HG03025 (cell line): ENCODE results near the gene UTP11.

ENCODE experiments used
- ATAC-seq: cut with Tn5 transposase; IDR thresholded peaks from one replicate; pipeline ENCODE4 v1.9.1; 2021; ENCODE audit warnings: mild to moderate bottlenecking, moderate library complexity; ENCODE audit not compliant: unreplicated experiment, low FRiP score

The UTP11 gene

DNA sequence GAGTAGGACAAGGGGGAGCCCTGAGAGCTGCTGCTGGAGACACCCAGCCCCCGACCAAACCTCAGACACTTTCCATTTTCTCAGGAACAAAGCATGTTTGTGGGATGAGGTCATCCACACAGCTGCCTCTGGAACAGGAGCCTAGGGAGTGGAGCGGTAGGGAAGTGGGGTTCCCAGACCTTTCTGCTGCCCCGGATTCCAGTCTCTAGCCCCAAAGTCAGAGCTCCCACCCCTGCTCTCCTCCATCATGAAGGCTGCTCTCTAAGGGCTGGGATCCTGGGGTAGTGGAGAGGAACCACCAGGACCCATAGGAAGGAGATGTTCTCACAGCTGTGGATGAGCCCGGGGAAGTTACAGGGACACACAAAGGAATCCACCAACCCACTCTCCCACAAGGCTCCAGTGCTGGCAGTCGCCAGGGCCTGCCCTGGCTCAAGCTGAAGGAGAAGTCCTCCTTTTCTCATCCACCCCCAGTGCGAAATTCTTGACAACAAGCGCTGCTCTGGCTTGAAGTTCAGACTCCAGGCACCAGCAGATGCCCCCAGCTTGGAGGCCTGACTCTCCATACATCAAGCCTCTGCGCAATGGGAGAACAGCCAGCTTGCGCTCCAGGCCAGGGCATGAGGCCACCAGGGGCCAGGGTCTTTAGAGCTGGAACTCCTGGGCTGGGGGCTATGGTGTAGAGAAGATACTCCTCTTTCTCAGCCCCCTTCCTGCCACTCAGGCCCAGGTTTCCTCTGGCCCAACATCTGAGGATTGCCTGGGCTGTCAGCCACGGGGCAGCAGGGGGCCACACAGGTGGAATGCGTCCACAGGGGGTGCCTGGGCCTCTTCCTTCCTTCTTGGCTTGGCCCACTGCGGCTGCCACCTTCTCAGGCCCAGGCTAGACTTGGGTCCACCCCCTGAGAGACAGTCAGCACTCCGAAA lies 11.7 kb upstream of the UTP11 start:
- no peak for ATAC-seq

DNA sequence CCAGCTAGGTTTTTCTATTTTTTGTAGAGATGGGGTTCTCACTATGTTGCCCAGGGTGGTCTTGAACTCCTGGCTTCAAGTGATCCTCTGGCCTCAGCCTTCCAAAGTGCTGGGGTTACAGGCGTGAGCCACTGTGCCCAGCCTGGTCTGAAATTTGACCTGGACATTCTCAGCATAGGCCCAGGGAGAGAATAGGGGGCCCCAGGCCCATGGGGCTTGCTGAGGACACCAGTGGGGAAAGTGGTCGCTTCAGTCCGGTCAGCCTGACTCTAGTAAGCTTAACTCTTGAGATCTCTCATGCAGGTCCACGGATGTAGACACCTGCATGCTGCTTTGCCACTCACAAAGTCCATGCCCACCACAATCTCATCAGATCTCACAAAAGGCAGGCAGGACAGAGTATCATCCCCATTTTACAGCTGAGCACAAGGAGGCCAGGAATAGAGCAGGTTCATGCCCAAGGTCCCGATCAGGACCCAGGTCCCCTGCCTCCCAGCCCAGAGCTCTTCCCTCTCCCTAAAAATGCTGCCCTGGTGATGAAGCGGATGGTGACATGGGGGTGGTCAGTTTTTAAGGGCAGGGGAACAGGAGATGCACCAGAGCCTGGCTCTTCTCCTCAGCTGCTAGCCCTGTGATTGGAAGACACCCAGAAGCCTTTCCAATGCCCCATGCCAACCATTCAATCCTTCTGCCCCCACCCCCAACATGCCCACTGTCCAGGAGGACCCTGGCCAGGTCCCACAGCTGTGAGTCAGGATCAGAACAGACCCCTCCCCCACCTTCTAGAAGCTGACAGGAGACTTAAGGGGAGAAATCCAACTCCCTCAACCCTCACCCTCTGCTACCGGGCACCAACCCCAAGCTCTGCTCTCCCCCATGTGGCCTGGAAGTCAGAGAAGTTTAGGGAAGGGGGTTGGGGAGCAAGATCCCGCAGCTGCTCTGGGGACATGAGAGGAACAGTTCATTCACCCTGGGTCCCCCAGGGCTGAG lies 9.0 kb upstream of the UTP11 start:
- no peak for ATAC-seq

DNA sequence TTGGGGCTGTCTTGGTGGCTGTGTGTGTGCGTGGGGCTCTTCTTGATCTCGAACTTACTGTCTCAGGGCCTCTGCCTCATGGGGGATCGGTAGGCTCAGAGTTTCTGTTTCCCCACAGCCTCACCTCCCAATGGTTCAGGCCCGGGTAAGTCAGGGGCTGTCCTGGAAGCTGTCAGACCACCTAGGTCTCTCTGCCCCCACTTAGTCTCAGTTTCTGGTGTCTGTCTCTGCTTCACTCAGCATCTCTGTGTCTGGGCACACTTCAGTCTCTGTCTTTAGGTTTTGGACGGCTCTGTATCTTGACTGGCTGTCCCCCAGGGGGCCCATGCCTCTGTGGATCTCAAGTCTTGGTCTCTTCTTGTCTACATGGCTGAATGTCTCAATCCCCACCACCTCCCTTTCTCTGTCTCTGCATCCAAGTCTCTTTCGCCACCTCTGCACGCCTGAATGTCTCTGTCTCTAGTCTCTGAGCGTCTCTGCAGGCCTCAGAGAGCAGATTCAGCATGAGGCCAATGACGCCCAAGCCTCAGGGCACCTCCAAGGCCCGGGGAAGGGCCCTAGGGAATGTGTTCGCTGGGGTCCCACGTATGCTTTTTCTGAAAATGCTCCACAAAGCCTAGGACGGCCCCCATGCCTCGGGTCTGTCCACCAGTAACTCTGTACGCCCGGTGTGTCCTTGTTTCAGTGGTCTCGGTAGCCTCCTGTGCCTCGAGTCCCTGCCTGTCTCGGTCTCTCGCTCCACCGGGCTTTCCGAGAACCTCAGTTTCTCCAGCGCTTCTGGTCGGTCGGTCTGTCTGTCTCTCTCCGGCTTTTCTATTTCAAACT lies 8.0 kb upstream of the UTP11 start:
- ATAC-seq, result no peak

DNA sequence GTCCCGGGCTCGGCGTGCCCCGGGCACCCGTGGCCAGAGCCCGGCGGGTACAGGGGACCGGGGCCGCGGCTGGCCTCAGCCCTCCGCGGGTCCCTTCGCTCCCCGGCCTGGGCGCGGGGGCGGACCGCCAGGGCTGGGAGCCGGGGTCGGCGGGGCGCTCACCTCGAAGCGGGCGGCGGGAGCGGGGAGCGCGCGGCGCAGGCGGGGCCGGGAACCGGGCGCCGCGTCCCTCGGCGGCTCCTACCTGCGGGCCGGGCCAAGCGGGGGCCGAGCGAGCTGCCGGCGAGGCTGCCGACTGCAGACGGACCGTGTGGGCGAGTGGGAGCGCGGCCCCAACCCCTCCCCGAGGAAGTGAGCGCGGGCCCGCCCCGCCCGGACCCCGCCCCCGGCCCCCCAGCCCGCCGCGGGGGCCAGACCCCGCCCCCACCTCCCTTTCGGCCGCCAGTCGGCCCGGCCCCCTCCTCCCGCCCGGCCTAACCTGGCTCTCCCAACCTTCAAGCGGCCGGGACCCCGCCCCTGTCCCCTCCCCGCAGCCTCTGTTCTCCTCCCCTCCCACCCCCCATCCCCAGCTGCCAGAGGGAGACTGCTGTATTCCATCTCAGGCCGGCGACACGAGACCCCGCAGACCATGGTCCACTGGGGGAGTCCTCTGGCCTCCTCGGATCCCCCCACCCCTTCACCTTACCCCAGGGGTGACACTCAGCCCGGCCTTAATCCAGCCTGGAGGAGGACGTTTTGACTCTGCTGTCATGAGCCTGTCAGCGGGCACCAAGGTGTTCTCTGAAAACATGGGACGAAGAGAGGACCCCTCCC lies 7.1 kb upstream of the UTP11 start, which contains the start of gene FHL3:
TSS of gene FHL3 (minus strand) at position 320 of the 813 bp plus-strand sequence. CDS start 6,102 bp downstream, outside the sequence.
- ATAC-seq, result no peak

DNA sequence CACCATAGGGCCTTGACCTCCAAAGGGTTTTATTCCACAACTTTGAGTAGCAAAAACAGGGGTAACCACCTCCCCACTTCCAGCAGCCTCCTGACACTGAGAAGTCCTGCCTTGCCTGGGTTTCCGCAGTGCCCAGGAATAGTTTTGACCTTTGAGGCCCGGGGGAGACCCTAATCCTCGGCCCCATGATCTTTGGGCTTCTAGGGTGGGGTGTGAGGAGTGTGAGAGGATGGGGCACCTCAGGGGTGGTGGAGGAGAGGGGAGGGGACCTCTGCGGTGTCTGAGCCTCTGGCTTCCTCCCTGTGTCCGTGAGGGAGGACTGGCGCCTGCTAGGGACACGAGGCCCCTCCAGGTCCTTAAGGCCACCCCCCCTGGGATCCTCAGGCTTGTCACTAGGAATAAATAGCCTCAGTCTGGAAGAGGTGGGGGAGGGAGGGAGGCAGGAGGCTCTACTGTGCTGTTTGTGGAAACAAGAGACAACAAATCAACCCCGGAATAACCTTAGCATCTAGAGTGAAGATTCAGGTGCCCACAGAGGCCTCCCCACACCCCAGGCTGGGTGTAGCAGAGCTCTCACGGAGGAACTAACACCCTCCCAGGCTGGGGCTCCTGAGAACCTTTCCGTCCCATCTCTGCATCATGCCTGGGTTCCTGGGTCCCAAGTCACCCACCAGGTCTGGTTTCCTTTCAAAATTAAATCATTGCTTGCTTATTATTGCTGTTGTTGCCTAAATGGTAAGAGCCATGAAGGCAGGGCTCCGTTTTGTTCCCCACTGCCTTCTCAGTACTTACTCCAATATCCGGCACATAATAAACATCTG lies 6.3 kb upstream of the UTP11 start:
- ATAC-seq, result no peak

DNA sequence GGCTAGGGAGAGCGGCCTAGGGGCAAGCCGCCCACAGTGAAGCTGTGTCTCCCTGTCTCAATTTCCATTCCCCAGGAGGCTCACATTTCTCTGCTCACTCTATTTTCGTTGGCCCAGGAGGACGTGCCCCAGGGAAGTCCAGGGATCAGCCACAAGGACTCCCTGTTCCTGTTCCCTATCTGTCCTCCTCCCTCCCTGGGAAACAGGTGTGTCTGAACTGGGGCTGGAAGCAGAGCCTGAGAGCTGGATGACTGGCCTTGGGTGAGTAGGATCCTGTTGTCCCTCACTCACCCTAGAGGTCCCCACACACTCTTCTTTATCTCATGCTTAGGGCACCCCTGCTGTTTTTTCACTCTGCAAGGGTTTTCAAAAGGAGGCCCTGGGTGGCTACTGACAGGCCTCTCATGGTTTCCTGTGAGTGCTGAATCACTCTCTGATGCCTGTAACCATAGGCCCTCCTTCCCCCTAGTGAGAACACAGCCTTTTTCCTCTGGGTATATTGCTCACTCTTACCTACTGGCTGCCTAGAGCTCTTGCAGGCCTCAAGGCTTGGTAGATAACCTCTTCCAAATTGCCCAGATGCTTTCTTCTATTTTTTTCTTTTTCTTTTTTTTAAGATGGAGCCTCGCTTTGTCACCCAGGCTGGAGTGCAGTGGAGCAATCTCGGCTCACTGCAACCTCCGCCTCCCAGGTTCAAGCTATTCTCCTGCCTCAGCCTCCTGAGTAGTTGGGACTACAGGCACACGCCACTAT lies 3.3 kb upstream of the UTP11 start:
- no peak for ATAC-seq

DNA sequence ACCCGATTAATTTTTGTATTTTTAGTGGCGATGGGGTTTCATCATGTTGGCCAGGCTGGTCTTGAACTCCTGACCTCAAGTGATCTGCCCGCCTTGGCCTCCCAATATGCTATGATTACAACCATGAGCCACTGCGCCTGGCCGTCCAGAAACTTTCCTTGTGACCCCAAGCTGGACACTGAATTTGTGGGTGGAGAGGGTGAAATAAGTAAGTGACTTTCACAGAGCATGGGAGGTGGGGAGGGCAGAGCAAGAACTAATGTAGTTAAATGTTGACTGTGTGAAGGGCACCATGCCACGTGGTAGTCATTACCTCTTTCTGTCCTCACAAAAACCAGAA lies 2.7 kb upstream of the UTP11 start:
- ATAC-seq, result no peak

DNA sequence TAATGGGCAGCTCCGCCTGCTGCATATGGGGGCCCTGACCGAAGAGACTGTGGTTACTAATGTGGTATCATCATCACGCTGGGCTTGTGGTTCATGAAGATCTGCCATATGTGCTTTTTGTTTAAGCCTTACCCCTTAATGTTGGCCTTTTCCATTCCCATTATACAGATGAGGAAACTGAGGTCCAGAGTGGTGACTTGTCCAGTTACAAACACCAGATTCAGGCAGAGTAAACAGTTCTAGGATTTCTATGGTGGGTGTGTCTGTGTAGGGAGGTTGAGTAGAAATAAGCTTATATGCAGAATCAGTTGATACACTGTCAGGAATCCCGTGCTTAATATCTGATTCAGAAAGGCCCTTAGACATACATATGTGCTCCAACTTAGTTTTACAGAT lies 691 bp downstream of the UTP11 start:
- no peak for ATAC-seq

DNA sequence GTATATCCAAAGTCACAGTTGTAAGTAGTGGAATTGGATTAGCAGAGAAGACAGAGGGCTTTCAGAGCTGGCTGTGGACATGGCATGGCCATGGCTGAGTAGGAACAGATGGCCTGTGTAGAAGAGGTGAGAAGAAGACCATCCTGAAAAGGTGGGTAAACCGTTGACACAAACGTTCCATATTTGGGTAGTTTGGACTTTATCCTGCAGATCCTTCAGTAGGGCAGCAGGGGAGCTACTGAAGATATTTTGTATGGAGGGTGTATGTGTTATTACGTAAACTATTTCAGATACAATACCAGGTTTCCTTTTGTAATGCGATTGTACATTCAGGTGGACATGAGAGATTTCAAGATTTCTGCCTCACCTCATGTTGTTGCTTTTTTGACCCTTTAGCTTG lies 1.6 kb downstream of the UTP11 start:
- no peak for ATAC-seq

DNA sequence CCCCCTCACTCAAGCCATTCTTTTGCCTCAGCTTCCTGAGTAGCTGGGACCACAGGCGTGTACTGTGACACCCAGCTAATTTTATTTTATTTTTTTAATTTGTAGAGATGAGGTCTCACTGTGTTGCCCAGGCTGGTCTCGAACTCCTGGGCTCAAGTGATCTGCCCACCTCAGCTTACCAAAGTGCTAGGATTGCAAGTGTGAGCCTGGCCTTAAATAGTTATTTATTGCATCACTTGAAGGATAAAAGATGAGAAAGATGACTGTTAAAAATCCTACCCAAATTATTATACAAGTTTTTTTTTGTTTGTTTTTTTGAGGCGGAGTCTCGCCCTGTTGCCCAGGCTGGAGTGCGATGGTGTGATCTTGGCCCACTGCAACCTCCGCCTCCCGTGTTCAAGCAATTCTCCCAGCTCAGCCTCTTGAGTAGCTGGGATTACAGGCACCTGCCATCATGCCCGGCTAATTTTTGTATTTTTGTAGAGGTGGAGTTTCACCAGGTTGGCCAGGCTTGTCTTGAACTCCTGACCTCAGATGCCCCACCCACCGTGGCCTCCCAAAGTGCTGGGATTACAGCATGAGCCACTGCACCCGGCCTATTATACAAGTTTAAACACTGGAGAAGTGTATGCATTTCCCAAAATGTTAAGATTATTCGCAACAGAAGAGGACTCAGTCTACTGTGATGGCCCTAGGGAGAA lies 2.3 kb downstream of the UTP11 start:
- no peak for ATAC-seq

DNA sequence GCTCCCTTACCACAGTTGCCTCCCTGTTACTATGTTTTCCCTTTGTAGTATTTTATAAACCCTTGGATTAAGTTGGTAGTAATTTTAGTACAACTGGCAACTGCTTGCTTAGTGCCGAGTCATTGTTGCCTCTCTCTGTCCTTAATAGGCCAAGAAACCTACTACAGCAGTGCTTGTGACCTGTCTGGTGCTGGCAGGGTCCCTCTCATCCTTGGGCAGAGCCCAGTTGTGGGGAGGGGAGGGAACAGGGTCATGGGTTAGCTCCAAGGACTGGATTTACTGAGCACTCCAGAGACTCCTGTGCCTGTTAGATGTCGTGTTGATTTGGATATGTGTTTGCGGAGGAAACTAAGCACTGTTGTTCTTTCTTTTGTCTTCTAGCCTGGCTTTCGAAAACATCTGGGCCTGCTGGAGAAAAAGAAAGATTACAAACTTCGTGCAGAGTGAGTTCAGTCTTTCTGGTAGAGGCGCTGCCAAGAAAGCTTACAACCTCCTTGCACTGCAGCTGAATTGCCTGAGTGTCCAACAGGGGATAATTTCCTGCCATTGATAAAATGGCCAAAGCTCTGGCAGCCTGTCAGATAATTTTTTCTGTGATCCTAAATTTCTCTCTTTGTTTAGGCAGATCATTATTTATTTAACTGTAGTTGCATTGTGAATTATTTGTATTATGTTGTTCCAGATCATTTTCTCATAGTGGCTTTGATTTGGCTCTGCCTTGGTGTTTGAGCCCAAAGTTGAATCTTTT lies 3.6 kb downstream of the UTP11 start:
- no peak for ATAC-seq

DNA sequence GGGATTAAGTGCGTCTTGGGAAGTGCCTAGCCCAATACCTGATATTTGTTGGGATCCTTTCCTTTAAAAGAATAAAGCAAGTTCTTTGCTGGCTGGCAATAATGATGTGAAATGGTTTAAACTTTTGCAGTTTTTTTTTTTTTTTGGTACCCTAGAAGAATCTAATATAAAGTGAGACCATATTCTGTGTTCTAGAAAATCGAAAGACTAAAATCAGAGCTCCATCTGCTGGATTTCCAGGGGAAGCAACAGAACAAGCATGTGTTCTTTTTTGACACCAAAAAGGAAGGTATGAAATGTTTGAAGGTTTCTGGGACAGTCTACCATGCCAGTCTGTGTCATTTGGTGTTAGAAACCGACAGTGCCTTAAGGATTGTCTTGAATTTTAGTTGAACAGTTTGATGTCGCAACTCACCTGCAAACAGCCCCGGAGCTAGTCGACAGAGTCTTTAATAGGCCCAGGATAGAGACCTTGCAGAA lies 6.4 kb downstream of the UTP11 start:
- no peak for ATAC-seq

DNA sequence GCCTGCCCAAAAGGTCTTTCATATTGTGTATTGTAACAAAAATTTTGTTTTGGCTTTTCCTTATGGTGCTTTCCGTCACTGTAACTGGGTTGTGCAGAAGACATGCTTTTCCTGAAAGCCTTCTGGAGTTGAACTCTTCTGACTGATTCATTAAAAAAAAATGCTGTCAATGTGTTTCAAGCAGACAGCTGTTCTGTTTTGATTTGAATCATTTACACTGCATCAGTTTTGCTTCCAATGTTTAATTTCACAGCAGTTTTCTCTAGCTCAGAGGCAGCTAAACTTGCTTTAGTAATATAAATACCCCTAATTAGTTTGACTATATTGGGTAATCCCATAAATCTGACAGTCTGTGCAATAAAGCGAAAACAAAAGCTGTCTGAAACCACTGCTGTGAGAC lies 7.9 kb downstream of the UTP11 start:
- no peak for ATAC-seq

DNA sequence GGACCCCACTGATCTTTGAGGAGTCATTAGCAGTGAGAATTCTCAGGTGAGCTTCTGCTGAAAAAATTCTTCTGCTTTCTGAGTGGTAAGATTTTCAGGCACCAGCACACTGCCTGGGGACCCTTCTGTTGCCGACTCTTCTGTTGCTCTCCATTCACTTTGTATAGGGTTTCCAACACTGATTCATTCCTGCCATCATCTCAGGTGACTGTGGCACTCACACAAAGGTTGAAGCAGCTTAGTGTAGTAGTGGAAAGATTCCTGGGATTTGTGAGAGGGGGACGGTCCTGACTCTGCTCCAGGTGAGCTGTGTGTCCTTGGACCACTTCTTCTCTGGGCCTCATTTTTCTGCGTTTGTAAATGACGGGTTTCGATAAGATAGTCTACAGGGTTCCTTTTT lies 9.4 kb downstream of the UTP11 start:
- ATAC-seq, result no peak

DNA sequence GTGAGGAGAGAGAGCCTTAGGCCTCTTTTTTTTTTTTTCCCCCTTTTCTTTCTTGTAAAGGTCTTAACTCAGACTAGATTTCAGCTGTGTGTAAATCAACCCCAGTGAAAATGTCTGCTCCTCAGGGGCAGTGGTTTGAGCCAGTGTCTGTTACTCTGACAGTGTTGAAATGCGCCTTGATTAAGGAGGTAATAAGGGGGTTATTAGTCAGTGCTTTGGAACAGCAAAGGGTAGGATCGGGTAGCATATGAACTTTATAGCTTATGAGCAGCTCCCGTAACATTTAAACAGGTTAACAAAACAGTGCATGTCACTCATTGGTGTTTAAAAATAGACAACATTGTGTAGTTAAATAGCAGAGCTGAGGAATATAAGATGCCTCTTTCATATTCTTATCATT lies 10.3 kb downstream of the UTP11 start:
- ATAC-seq, result no peak

DNA sequence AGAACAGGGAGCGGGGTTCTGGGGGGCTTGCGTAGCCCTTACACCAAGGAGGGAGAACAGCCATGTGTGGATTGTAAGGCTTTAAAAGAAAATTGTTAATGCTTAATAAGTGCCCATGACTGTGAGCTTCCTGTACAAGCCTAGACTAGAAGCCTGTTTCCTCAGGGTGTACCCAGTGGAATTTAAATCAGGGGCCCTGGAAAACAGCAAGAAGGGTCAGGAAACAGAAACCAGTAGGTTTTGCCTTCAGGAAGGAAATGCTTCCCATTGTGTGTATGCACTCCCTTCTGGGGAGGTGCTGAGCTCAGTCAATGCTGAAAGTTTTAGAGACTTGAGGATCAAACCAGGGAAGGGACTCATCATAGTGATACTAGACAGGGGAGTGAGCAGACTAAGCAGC lies 12.7 kb downstream of the UTP11 start:
- no peak for ATAC-seq

DNA sequence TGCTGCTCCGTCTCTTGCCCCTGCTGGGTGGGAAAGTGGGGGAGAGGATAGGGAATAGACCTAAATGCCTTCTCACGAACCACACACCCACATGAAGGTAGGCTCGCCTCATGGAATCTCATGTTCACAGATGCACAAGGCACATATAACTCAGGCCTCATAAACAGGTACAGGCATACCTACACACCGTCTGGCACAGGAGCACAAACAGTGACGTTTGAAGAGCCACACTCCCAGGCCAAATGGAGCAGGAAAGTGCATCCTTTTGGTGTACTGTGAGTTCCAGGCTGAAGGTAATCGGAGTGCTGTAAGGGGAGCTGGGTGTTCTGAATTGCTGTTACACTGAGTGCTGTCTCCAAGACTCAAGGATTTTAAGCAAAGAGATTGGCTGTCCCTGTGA lies 13.1 kb downstream of the UTP11 start:
- no peak for ATAC-seq
